ENCODE measurements around the gene CALML3.

The CALML3 gene

DNA sequence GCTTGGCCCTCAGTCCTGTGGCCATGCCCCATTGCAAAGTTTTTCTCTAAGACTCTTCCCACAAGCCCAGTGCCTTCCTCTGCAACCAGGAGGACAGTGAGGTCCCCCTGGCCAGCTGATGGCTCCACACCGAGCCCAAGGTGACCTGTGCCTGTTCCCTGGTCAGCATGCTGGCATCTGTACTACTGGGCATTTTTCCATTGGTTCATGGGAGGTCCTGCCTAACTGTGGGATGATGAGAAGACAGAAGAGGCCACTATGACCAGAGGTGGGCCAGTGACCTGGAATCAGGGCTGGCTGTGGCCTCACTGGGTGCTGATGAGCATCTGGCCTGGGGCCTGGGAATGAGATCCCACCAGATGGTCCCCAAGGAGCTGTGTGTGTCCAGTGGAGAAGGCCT, 20.2 kb downstream of the CALML3 start:
- DNase-seq = no peak

DNA sequence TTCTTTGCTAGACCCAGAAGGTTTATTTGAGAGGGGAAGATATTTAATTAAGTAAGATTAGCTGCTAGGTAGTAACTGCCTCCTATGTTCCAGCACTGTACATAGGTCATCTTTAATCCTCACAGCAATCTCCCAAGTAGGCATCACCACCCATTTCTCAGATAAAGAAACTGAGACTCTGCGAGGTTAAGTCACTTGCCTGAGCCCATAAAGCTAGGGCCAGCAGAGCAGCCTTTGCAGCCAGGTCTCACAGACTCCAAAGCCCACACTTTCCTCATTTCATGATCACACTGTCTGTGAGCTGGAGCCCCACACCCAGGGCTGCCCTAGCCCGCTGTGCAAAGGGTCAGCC, 20.6 kb downstream of the CALML3 start:
- DNase-seq = no peak

GRCh38 chr10:5545778-5546710, 21.3 kb downstream of the CALML3 start:
- DNase-seq = no peak

- no peak for DNase-seq
Measured at GRCh38 chr10:5546891-5547680, 22.3 kb downstream of the CALML3 start.

- DNase-seq = no peak
Measured at GRCh38 chr10:5547681-5547930, 22.8 kb downstream of the CALML3 start.

- no peak for DNase-seq
Measured at GRCh38 chr10:5547931-5548660, 23.3 kb downstream of the CALML3 start.

- no peak for DNase-seq
Measured at GRCh38 chr10:5549462-5550249, 24.9 kb downstream of the CALML3 start.

- no peak for DNase-seq
Measured at GRCh38 chr10:5550250-5550545, 25.4 kb downstream of the CALML3 start.

- no peak for DNase-seq
Measured at GRCh38 chr10:5550621-5551530, 26.1 kb downstream of the CALML3 start.

- DNase-seq = no peak
Measured at GRCh38 chr10:5551531-5552375, 27.0 kb downstream of the CALML3 start.

- DNase-seq = no peak
Measured at GRCh38 chr10:5552376-5553321, 27.9 kb downstream of the CALML3 start.

GRCh38 chr10:5553400-5554170, 28.8 kb downstream of the CALML3 start:
- no peak for DNase-seq

GRCh38 chr10:5555021-5555510, 30.3 kb downstream of the CALML3 start:
- no peak for DNase-seq

DNA sequence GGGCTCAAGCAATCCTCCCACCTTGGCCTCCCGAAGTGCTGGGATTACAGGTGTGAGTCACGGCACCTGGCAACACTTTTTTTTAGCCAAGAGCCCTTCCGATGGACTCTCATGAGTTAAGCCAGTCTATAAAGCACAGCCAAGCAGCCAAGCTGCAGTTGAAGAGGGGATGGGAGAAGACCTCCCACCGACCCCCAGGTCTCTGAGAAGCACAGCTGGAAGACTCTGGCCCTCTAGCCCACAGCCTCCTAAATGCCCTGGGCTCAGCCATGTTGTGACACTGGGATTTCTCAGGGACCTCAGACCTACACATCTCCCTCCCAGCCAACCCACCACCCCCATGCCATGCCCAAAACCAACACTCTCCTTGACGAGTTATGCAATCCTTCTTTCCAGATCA, 31.1 kb downstream of the CALML3 start:
- DNase-seq = no peak

DNA sequence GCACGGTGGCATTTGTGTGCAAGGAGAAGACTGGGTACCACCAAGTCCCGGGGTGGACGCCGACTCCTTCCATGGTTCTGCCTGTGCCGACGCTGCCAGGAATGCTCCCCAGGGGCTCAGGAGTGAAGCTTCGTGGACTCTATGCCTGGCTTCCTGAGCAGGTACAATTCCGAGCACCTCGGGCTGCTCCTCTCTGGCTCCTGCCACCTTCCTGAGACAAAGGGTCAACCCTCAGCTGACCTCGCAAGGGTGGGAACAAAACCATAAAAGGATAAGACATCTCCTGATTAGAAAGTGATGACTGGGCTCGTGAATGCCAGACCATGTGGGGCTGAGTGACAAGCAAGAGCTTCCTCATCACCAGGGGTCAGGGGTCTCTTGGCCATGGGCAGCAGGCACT, 31.8 kb downstream of the CALML3 start:
- DNase-seq = no peak

GRCh38 chr10:5557040-5557721, 32.4 kb downstream of the CALML3 start:
- no peak for DNase-seq

GRCh38 chr10:5557799-5558771, 33.3 kb downstream of the CALML3 start:
- DNase-seq = no peak
